Left renal cortex interstitium (tissue), 4 donors: Measurements from ENCODE around the gene CFHR1. TPM values are rescaled to one million over a fixed set of nuclear protein-coding genes. Genes with fewer than 3 reads are reported as not detected.
"Not testable (repeated sequence)": the region's sequence is repeated elsewhere in the genome, so short reads cannot be mapped to it uniquely, and the experiment has no call there.

Experiments used
- DNase-seq, 4 donors: peaks; one replicate each; pipeline ENCODE4 v3.0.0-alpha.2; 2013; ENCODE audit warnings: low read depth in 4 of 4, low spot score in 2 of 4, missing footprints in 1 of 4
- polyA plus RNA-seq, 4 donors: library from polyadenylated mRNA; unstranded; fragments of 120-200 nt; gene quantifications; one replicate each; pipeline ENCODE4 v1.2.1, GENCODE V29; 2013; ENCODE audit not compliant: insufficient read length in 4 of 4

CFHR1 gene
- 1 to 10 TPM in 1 of 4 donors, under 1 TPM in 2, not detected in 1; 0.37 to 4.3 (median 0.57) TPM for polyA plus RNA-seq

DNA sequence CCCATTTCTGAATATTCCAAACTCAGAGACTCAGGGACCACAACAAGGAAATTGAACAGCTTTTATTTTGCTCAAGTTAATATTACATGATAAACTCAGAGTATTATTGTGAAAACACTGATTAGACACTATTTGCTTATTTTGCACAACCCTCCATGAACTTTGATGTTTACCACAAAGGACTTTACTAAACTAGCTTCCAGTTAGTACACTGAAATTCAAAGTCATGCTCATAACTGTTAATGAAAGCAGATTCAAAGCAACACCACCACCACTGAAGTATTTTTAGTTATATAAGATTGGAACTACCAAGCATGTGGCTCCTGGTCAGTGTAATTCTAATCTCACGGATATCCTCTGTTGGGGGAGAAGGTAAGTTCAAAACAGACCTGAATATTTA, at the start of gene CFHR1:
Gene CFHR1 (plus strand): TSS at position 201 of the 400 bp plus-strand sequence. CDS start 114 bp downstream, at position 315.
- DNase-seq = not testable (repeated sequence)

DNA sequence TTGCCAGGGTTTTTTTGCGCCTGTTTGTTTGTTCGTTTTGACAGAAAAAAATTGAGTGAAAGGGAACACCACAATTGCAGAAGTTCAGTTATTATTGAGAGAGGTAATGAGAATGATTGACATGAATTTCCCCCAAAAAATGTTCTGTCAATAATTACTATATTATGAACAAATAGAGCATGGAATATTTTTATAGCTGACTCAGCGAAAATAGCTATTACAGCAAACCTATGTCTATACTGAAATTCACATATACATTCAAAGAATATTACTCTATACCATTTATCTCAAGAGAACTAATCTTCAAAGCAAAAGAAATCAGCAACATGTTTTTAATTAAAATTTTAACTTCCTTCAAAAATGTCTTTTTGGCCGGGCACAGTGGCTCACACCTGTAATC, 49.7 kb upstream of the CFHR1 start:
- not testable (repeated sequence) for DNase-seq

DNA sequence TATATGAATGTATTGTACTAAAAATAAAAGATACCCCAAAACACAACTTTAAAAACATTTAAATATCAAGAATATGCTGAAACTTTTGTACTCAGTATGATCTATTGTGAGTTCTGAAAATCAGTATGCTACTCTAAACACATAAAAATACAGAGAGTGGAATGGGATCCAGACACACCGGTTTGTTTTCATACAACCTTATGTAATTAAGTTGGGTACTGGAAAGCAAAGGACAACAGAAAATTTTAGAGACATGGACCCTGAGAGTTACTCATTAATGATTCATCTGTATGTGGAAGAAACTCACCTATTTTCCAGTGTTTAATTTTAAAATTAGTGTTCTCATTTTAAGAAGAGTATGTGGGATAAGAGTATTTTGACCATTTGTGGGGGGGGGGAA, 45.8 kb upstream of the CFHR1 start:
- no peak for DNase-seq

GRCh38 chr1:196774175-196774574, 45.4 kb upstream of the CFHR1 start:
- DNase-seq = no peak

DNA sequence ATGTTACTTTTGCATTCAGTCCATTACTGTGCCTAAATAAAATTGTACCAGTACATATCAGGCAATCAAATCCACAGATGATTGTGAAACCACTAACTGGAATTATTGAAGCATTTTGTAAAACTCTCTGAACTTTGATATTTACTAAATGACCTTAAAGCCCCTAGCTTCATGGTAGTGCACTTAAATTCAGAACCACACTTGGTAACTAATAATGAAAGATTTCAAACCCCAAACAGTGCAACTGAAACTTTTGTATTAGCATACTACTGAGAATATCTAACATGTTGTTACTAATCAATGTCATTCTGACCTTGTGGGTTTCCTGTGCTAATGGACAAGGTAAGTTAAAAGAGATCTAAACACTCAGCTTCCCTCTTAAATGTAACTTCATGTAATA, 44.9 kb upstream of the CFHR1 start, which contains the start of gene CFHR3:
Gene CFHR3 (plus strand): TSS at position 238 of the 400 bp plus-strand sequence. CDS start 47 bp downstream, at position 285.
- DNase-seq = no peak

DNA sequence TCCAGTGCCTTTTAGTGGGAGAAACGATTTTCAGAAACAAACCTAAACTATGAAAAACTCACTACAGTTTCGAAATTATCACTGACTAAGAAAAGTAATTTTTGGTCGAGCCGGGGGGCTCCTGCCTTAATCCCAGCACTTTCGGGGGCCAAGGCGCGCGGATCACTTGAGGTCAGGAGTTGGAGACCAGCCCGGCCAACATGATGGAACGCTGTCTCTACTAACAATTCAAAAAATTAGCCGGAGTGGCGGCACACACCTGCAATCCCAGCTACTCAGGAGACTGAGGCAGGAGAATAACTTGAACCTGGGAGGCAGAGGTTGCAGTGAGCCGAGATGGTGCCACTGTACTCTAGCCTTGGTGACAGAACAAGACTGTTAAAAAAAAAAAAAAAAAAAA, 41.9 kb upstream of the CFHR1 start:
- DNase-seq = no peak

- no peak for DNase-seq
Observed at GRCh38 chr1:196779093-196779492, 40.4 kb upstream of the CFHR1 start.

- not testable (repeated sequence) for DNase-seq
Observed at GRCh38 chr1:196791252-196791651, 28.3 kb upstream of the CFHR1 start.

DNA sequence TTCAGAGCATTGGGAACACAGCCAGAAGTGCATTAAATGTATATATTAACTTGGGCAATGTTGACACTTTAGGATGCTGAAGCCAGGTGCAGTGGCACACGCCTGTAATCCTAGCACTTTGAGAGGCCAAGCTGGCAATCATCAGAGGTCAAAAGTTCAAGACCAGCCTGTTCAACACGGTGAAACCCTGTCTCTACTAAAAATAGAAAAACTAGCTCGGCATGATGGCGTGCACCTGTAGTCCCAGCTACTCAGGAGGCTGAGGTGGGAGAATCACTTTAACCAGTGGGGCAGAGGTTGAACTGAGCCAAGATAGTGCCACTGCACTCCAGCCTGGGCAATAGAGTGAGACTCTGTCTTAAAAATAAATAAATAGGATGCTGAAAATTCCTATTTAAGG, 25.4 kb upstream of the CFHR1 start:
- not testable (repeated sequence) for DNase-seq

DNA sequence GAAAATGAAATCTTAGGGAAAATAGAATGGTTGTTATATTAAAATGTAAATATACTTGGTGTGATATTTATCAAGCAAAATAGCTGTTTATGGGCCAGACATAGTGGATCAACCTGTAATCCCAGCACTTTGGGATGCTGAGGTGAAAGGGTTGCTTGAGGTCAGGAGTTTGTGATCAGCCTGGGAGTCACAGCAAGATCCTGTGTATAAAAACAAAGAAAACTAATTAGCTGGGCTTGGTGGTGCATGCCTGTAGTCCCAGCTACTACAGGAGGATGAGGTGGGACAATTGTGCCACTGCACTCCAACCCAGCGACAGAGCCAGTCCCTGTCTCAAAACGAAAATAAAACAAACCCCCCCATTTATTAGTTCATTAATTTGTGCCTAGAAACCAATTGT, 21.6 kb upstream of the CFHR1 start:
- no peak for DNase-seq

DNA sequence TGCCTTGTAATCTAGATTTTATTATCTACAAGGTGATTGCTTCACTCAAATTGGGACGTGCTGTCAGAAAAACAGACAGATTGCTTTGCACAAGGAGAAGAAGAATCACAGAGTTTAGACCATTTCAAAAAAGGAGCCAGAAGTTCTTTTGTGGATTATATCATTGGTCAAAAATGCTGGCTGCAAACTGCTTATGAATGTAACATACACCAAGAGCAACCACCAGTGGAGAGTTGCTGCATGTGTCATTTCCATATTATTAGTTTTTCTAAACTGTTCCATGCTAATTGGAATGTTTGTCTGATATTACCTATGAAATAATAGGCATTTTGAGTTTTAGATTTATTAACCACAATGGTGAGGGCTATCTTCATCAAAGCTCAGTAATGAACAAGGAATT, 17.6 kb upstream of the CFHR1 start:
- not testable (repeated sequence) for DNase-seq

DNA sequence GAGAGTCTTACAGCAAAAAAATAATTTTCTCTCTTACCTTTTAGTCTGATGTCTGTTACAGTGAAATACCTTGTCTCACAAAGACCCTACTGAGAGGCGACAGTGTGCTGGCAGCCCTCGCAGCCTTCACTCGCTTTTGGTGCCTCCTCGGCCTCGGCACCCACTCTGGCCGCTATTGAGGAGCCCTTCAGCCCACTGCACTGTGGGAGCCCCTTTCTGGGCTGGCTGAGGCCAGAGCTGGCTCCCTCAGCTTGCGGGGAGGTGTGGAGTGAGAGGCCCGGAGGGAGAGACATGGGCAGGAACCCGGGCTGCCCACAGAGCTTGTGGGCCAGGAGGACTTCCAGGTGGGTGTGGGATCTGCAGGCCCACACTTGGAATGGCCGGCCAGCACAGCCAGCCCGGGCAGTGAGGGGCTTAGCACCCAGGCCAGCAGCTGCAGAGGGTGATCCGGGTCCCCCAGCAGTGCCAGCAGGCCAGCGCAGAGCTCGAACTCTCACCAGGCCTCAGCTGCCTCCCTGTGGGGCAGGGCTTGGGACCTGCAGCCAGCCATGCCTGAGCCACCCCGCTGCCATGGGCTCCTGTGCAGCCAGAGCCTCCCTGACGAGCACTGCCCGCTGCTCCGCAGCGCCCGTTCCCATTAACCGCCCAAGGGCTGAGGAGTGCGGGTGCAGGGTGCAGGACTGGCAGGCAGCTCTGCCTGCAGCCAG, 10.8 kb upstream of the CFHR1 start:
- no peak for DNase-seq

DNA sequence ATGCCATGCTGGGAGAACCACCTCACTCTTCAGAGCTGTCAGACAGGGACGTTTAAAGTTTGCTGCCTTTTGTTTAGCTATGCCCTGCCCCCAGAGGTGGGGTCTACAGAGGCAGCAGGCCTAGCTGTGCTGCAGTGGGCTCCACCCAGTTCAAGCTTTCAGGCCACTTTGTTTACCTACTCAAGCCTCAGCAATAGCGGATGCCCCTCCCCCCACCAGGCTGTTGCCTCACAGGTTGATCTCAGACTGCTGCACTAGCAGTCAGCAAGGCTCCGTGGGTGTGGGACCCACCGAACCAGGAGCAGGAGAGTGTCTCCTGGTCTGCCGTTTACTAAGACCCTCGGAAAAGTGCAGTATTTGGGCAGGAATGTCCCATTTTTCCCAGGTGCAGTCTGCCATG, 2.1 kb upstream of the CFHR1 start:
- DNase-seq = not testable (repeated sequence)

DNA sequence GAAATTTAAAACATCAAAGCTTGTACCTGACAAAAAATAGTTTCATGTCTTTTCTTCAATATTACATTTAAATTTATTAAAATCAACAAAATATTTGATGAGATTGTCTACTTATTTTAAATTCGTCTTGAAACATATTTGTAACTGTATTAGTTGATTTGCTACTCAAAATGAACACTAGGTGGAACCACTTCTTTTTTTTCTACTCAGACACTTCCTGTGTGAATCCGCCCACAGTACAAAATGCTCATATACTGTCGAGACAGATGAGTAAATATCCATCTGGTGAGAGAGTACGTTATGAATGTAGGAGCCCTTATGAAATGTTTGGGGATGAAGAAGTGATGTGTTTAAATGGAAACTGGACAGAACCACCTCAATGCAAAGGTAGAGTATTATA, 8.3 kb downstream of the CFHR1 start:
- DNase-seq = not testable (repeated sequence)

DNA sequence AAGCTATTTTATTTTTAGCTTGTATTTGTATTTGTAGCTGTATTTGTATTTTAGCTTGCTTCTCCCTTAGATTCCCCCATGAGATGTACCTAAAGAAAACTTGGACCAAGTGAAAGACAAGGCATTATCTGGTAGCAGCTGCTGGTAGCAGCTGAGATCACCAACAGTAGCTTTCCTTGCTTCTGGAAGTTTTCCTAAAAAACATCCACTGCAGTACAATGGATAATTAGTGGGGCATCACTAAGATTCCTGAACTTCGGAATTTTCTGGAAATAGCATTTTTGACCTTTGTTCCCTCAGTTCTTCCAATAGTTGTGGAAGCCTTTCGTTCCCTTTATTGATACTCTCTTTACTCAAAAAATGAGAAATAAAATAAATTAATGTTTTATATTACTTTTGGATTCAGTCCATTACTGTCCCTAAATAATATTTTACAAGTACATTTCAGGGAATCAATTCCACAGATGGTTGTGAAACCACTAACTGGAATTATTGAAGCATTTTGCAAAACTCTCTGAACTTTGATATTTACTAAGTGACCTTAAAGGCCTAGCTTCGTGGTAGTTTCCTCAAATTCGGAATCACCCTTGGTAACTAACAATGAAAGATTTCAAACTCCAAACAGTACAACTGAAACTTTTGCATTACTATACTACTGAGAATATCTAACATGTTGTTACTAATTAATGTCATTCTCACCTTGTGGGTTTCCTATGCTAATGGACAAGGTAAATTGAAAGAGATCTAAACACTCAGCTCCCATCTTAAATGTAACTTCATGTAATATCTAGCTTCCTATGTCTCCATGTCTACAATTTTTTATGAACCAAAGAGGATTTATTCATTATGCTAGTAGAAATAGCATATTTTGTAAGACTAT, 30.3 kb downstream of the CFHR1 start:
- DNase-seq = not testable (repeated sequence)

DNA sequence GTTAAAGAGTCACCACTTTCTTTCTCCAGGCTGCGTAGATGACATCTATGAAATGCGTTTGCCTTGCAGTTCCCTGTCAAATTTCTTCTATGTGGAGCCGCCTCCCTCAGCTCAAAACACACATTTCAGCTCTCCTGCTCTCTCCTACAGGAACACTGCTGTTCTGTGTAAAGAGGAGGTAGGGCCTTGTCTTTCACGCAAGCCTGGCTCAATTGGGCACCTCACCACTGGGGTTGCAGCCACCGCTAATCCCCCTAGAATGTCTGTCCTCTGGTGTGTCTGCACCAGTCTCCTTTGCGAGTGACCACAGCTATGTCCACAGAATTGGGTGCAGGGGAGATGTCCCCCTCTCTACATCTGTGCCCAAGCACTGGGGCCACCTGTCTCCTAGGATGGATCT, 36.5 kb downstream of the CFHR1 start:
- DNase-seq = no peak

GRCh38 chr1:196857188-196857587, 37.7 kb downstream of the CFHR1 start:
- no peak for DNase-seq

GRCh38 chr1:196858811-196859210, 39.3 kb downstream of the CFHR1 start:
- no peak for DNase-seq

DNA sequence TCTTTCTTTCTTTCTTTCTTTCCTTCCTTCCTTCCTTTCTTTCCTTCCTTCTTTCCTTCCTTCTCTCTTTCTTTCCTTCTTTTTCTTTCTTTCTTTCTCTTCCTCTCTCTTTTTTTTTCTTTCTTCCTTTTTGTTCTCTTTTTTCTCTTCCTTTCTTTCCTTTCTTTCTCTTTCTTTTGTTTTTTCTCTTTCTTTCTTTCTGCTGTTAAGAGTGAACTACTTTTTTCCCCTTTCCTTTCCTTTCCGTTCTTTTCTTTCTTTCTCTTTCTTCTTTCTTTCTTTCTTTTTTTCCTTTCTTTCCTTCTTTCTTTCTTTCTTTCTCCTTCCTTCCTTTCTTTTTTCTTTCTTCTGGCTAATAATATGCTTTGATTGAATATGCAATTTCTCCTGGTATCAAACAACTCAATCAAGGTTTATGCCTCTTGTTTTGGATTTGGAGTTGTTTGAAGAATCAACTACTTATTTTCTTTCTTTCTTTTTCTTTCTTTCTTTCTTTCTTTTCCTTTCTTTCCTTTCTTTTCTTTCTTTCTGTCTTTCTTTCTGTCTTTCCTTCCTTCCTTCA, 40.9 kb downstream of the CFHR1 start:
- DNase-seq = no peak

DNA sequence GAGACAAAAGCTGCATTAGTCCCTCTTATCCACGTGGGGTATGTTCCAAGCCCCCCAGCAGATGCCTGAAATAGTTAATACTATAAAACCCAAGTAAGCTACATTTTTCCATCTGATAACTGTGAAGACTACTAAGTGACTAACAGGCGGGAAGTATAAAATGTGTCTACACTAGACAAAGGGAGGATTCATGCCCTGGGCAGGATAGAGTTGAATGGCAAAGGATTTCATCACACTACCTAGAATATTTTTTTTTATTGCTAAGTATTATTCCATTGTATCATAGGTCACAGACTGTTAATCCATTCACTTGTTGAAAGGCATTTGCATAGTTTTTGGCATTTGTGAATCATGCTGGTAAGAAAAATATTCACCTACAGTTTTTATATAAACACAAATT, 41.9 kb downstream of the CFHR1 start:
- DNase-seq = no peak

DNA sequence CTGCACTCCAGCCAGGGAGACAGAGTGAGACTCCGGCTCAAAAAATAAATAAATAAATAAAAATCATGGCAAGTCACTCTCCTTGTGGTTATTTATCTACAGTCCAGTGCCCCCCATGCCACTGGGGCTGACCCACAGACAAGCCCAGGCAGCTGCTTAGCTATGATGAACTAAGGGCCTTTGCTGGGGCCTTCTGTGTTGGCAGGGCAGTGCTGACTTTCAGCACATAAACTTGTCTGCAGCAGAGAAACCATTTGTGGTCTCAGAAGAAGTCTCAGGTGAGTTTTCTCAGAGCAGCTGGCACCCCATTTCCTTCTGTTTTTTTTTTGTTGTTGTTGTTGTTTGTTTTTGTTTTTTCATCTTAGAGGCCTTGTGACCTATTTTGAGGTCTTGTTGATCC, 47.4 kb downstream of the CFHR1 start:
- no peak for DNase-seq
